ENCODE measurements around the gene SULF2. TPM values are rescaled to one million over a fixed set of nuclear protein-coding genes. Genes with fewer than 3 reads are reported as not detected.

The SULF2 gene
- total RNA-seq, 2 experiments from 2014 or later, result 0.47 to 0.50 TPM

DNA sequence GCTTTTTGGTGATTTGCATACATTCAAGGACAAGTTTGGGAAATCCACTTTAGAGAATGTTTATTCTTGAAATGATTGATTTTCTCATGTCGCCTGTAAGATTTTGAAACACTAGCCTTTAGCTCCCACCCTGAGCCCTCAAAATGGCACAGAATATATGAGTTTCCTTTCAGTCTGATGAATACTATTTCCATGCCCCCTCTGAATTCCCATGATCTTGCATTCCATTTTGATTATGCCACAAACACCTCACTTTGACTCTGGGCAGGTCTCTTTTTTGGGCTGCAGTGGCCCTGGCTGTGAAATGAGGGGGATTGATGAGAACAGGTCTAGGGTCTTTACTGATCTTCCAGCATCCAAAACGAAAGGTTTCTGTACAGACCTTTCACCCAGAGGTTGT is 50.4 kb downstream of the SULF2 start:
- no peak for ATAC-seq
- Mint-ChIP-seq H3K27me3 (no peaks in the 10 kb centered on the region), H3K9me3 (no peaks in the 10 kb centered on the region), H3K4me1 (ENCODE audit: low read depth) (no peaks in the 10 kb centered on the region), H3K36me3 (ENCODE audit: low read depth) (no peaks in the 10 kb centered on the region), H3K27ac (no peak overlapping the region), H3K4me3 (no peak overlapping the region)
- TF ChIP-seq, protein P1, sequence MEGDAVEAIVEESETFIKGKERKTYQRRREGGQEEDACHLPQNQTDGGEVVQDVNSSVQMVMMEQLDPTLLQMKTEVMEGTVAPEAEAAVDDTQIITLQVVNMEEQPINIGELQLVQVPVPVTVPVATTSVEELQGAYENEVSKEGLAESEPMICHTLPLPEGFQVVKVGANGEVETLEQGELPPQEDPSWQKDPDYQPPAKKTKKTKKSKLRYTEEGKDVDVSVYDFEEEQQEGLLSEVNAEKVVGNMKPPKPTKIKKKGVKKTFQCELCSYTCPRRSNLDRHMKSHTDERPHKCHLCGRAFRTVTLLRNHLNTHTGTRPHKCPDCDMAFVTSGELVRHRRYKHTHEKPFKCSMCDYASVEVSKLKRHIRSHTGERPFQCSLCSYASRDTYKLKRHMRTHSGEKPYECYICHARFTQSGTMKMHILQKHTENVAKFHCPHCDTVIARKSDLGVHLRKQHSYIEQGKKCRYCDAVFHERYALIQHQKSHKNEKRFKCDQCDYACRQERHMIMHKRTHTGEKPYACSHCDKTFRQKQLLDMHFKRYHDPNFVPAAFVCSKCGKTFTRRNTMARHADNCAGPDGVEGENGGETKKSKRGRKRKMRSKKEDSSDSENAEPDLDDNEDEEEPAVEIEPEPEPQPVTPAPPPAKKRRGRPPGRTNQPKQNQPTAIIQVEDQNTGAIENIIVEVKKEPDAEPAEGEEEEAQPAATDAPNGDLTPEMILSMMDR (IDR thresholded peaks at IDR 0.05), result no peak
- POLR2A ChIA-PET, result no interaction called here
- CTCF ChIA-PET, result interaction anchor here (1.0 to 1.4 kb wide), 3 partner anchors 10 to 886 kb away, joined by 3 read pairs; no protein-coding TSS in a partner anchor
- no peak for DNase-seq
- intact Hi-C loops (cut with micrococcal nuclease), result no loop called here

DNA sequence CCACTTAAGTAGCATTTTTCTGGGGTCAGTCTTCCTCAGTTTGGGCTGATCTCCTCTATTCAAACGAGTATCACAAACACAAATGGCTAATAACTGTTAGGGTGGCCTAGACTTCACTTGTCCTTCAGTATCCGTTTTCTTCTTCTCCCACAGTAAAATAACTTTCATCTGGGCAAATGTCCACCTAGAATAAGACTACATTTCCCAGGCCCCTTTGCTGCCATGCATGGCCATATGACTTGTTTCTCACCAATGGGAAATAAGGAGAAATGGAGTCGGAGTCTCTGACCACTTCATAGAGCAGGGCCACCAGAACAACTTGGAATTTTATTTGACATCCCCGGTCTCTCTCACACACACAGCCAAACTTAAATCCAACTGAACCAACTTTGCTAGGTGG is 51.4 kb downstream of the SULF2 start:
- no peaks in the 10 kb centered on the region for H3K27me3 Mint-ChIP-seq
- no peak overlapping the region for H3K27ac Mint-ChIP-seq
- no peaks in the 10 kb centered on the region for H3K9me3 Mint-ChIP-seq
- DNase-seq (no peak), ATAC-seq (no peak)
- no peak overlapping the region for H3K4me3 Mint-ChIP-seq
- TF ChIP-seq, protein P1 (IDR thresholded peaks at IDR 0.05), result no peak
- POLR2A ChIA-PET, result no interaction called here
- H3K4me1 Mint-ChIP-seq (ENCODE audit: low read depth), result peaks cover 3% of the 10 kb centered on the region
- no peaks in the 10 kb centered on the region for H3K36me3 Mint-ChIP-seq (ENCODE audit: low read depth)
- CTCF ChIA-PET, result no interaction called here
- intact Hi-C loops (cut with micrococcal nuclease), result no loop called here

DNA sequence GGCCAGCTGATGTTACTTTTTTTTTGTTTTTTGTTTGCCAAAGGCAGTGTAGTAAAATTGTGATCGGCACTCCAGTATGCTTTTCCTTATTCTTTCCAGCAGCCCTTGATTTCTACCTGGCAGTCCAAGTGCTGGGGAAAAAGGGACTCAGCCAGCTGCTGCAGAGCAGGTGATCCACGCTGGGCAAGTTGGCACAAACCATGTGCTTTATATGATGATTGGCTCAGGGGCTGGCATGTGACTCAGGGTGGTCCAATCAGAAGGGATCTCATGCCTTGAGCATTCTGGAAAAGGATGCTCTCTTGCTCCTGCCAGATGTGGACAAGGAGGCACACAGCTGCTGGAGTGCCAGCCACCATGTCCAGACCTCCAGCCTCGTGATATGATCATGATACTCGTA is 54.5 kb downstream of the SULF2 start:
- ATAC-seq, result no peak
- H3K4me1 Mint-ChIP-seq (ENCODE audit: low read depth), result peaks cover 26% of the 10 kb centered on the region
- POLR2A ChIA-PET, result no interaction called here

DNA sequence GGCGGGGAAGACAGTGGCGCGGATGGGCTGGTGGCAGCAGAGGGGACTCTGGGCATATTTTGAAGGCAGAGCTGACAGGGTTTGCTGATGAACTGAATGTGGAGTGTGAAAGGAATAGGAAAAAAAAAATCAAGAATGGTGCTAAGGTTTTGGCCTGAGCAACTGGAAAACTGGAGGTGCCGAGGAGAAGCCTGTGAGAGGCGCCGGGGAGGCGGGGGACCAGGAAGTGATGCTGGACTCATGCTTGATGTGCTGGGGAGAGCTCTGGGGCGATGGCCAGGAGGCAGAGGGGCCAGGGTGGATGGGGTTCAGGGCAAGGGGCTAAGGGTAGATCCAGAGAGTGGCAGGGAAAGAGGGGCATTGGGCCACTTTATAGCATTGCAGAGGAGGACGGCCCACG is 55.8 kb downstream of the SULF2 start:
- TF ChIP-seq, protein P1 (IDR thresholded peaks at IDR 0.05), result no peak
- H3K4me1 Mint-ChIP-seq (ENCODE audit: low read depth), result peaks cover 33% of the 10 kb centered on the region
- CTCF ChIA-PET, result interaction anchor here (1.1 kb wide), 1 partner anchor 57 kb away, joined by 3 read pairs; no protein-coding TSS in a partner anchor

More for the DNA sequence above, 54.5 kb downstream of the SULF2 start:
- intact Hi-C loops (cut with micrococcal nuclease), result no loop called here
- H3K36me3 Mint-ChIP-seq (ENCODE audit: low read depth), result peaks cover 7% of the 10 kb centered on the region
- DNase-seq, result no peak
- CTCF ChIA-PET, result no interaction called here
- H3K4me3 Mint-ChIP-seq, result no peak overlapping the region
- no peak overlapping the region for H3K27ac Mint-ChIP-seq
- H3K9me3 Mint-ChIP-seq, result no peaks in the 10 kb centered on the region
- no peaks in the 10 kb centered on the region for H3K27me3 Mint-ChIP-seq
- TF ChIP-seq, protein P1 (IDR thresholded peaks at IDR 0.05), result no peak

DNA sequence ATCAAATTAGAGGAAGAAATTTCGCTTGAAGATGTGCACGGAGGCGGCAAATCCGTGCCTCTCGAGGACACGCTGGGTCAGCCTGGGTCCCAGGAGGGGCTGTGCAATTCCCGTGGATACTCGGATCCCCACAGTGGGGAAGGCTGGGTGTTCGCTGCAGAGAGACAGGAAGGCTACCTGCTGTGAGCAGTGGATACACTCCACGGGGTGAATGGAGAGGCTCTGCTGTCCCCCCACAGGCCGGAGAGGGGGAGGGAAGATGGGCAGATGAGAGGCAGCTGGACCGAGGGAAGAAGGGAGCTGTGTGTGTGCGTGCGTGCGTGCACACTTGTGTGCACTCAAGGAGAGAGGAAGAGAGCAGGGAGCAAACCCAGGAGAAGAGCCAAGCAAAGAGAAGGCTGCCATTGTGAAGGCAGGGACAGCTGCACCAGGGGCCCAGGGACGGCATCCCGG is 57.3 kb downstream of the SULF2 start:
- DNase-seq, result no peak

More for the DNA sequence above, 55.8 kb downstream of the SULF2 start:
- Mint-ChIP-seq H3K27me3 (no peaks in the 10 kb centered on the region), H3K36me3 (ENCODE audit: low read depth) (peaks cover 7% of the 10 kb centered on the region), H3K4me3 (peak overlapping the region; percentile 79), H3K9me3 (no peaks in the 10 kb centered on the region), H3K27ac (peak overlapping the region; percentile 50)
- ATAC-seq (no peak), DNase-seq (no peak)
- intact Hi-C loops (cut with micrococcal nuclease), result no loop called here
- POLR2A ChIA-PET, result no interaction called here

More for the DNA sequence above, 57.3 kb downstream of the SULF2 start:
- peaks cover 7% of the 10 kb centered on the region for H3K36me3 Mint-ChIP-seq (ENCODE audit: low read depth)
- ChIA-PET POLR2A (no interaction called here), CTCF (interaction anchor here (1.2 to 3.1 kb wide), 2 partner anchors 51 to 893 kb away, joined by 3 to 23 read pairs; no protein-coding TSS in a partner anchor)
- ATAC-seq, result no peak
- TF ChIP-seq, protein P1 (IDR thresholded peaks at IDR 0.05), result no peak
- H3K27me3 Mint-ChIP-seq, result no peaks in the 10 kb centered on the region
- H3K27ac Mint-ChIP-seq, result peak overlapping the region; percentile 96
- peak overlapping the region; percentile 79 for H3K4me3 Mint-ChIP-seq
- intact Hi-C loops (cut with micrococcal nuclease), result no loop called here
- H3K9me3 Mint-ChIP-seq, result no peaks in the 10 kb centered on the region
- peaks cover 33% of the 10 kb centered on the region for H3K4me1 Mint-ChIP-seq (ENCODE audit: low read depth)
